ENCODE results near the gene TLR7.

DNA sequence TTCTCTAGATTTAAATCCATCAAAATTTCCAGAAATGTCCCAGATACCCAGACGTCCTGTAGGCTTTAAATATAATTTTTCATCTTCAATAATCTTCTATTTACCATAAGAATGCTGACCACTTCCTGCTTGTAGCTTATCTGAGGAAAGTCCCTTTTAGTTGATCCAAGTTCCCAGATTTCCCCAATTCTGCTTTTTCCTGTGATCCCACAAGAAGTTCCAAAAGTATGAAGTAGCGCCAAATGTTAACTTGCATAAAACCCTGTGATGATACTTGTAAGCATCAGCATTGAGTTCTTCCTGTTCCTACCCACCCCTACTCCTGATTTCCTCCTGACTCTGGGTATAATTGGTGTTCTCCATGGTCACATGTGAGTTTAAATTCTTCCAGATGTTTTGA, 29.0 kb downstream of the TLR7 start:
- TF ChIP-seq, protein P1, sequence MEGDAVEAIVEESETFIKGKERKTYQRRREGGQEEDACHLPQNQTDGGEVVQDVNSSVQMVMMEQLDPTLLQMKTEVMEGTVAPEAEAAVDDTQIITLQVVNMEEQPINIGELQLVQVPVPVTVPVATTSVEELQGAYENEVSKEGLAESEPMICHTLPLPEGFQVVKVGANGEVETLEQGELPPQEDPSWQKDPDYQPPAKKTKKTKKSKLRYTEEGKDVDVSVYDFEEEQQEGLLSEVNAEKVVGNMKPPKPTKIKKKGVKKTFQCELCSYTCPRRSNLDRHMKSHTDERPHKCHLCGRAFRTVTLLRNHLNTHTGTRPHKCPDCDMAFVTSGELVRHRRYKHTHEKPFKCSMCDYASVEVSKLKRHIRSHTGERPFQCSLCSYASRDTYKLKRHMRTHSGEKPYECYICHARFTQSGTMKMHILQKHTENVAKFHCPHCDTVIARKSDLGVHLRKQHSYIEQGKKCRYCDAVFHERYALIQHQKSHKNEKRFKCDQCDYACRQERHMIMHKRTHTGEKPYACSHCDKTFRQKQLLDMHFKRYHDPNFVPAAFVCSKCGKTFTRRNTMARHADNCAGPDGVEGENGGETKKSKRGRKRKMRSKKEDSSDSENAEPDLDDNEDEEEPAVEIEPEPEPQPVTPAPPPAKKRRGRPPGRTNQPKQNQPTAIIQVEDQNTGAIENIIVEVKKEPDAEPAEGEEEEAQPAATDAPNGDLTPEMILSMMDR (IDR thresholded peaks at IDR 0.05), result no peak
- TF ChIP-seq POLR2A (IDR thresholded peaks at IDR 0.05; ENCODE audit: low read depth), result no peak
- TF ChIP-seq EP300 (IDR thresholded peaks at IDR 0.05), result no peak
